Neural cell (in vitro differentiated cells): ENCODE results near the gene TMEM208. TPM values are rescaled to one million over a fixed set of nuclear protein-coding genes. Genes with fewer than 3 reads are reported as not detected.

ENCODE experiments used
- H2AFZ ChIP-seq: fragments of 200-600, 300-800 bp; sonication (generic), shearing (Covaris generic); 2 replicates; pipeline ENCODE4 v1.6.0; 2014; ENCODE audit warnings: low read depth, mild to moderate bottlenecking, antibody characterized with exemption, low read length, moderate library complexity
- H3F3A ChIP-seq: fragments of 200-600 bp; shearing (Covaris generic); 2 replicates; pipeline ENCODE4 v1.6.1; 2016; ENCODE audit warnings: mild to moderate bottlenecking, moderate library complexity, mixed read lengths, antibody characterized with exemption, low read length; ENCODE audit not compliant: insufficient read depth, poor library complexity, severe bottlenecking
- H3K27ac ChIP-seq: fragments of 200-600, 300-800 bp; sonication (generic), shearing (Covaris generic); 2 replicates; pipeline ENCODE4 v1.5.1; 2014; ENCODE audit warnings: mild to moderate bottlenecking, low read length, moderate library complexity
- H3K27me3 ChIP-seq: fragments of 300-800, 200-600 bp; sonication (generic), shearing (Covaris generic); 2 replicates; pipeline ENCODE4 v1.6.0; 2014; ENCODE audit warnings: mild to moderate bottlenecking, low read depth, low read length, moderate library complexity; ENCODE audit not compliant: insufficient read depth
- H3K36me3 ChIP-seq: fragments of 300-800, 200-600 bp; sonication (generic), shearing (Covaris generic); 2 replicates; pipeline ENCODE4 v1.5.1; 2014; ENCODE audit warnings: mild to moderate bottlenecking, antibody characterized with exemption, low read length, moderate library complexity; ENCODE audit not compliant: insufficient read depth
- H3K4me2 ChIP-seq: fragments of 300-800, 200-600 bp; sonication (generic), shearing (Covaris generic); 2 replicates; pipeline ENCODE4 v1.6.0; 2014; ENCODE audit warnings: mild to moderate bottlenecking, low read length
- H3K4me3 ChIP-seq: fragments of 300-800, 200-600 bp; sonication (generic), shearing (Covaris generic); 2 replicates; pipeline ENCODE4 v1.5.1; 2014; ENCODE audit warnings: mild to moderate bottlenecking, low read length, moderate library complexity
- H3K79me2 ChIP-seq: fragments of 200-600 bp; shearing (Covaris generic); replicated peaks from 2 replicates; pipeline ENCODE4 v1.6.0; 2014; ENCODE audit warnings: mild to moderate bottlenecking, low read length, moderate library complexity; ENCODE audit not compliant: insufficient read depth
- H3K9ac ChIP-seq: fragments of 300-800, 200-600 bp; sonication (generic), shearing (Covaris generic); 2 replicates; pipeline ENCODE4 v1.6.1; 2016; ENCODE audit warnings: mild to moderate bottlenecking, low read length, mixed read lengths
- H3K9me2 ChIP-seq: fragments of 200-600 bp; shearing (Covaris generic); 2 replicates; pipeline ENCODE4 v1.6.1; 2016; ENCODE audit warnings: mild to moderate bottlenecking, low read length, mixed read lengths; ENCODE audit not compliant: insufficient read depth
- H3K9me3 ChIP-seq: fragments of 200-600, 300-800 bp; sonication (generic), shearing (Covaris generic); 2 replicates; pipeline ENCODE4 v1.6.1; 2016; ENCODE audit warnings: mild to moderate bottlenecking, mixed run types, low read length, moderate library complexity, mixed read lengths
- H4K20me1 ChIP-seq: fragments of 200-600 bp; shearing (Covaris generic); 2 replicates; pipeline ENCODE4 v1.6.1; 2016; ENCODE audit warnings: mild to moderate bottlenecking, mixed run types; ENCODE audit not compliant: insufficient read depth
- EP300 ChIP-seq: fragments of 450-650 bp; conservative IDR thresholded peaks from 2 replicates; pipeline ENCODE4 v1.6.1; 2014; ENCODE audit warnings: antibody characterized with exemption, mild to moderate bottlenecking, moderate library complexity; ENCODE audit not compliant: poor library complexity, severe bottlenecking
- EZH2 ChIP-seq: fragments of 200-600, 300-800 bp; shearing (Covaris generic), sonication (generic); IDR thresholded peaks from 2 replicates; pipeline ENCODE4 v1.6.1; 2014; ENCODE audit warnings: antibody characterized with exemption, low read length, borderline replicate concordance, mild to moderate bottlenecking; ENCODE audit not compliant: insufficient read depth, poor library complexity, severe bottlenecking
- MXI1 ChIP-seq: fragments of 450-650 bp; conservative IDR thresholded peaks from 2 replicates; pipeline ENCODE4 v1.6.1; 2014; ENCODE audit warnings: antibody characterized with exemption, mild to moderate bottlenecking; ENCODE audit not compliant: poor library complexity, severe bottlenecking
- RAD21 ChIP-seq: fragments of 450-650 bp; conservative IDR thresholded peaks from 2 replicates; pipeline ENCODE4 v1.6.1; 2014; ENCODE audit warnings: antibody characterized with exemption, mild to moderate bottlenecking, moderate library complexity
- REST ChIP-seq: IDR thresholded peaks from 2 replicates; pipeline ENCODE4 v1.6.1; 2012; ENCODE audit warnings: borderline replicate concordance
- SMC3 ChIP-seq: fragments of 450-650 bp; conservative IDR thresholded peaks from 2 replicates; pipeline ENCODE4 v1.6.1; 2014; ENCODE audit warnings: antibody characterized with exemption, mild to moderate bottlenecking, moderate library complexity; ENCODE audit not compliant: poor library complexity
- TAF1 ChIP-seq: IDR thresholded peaks from 2 replicates; pipeline ENCODE4 v1.6.1; 2012; ENCODE audit warnings: low read depth
- polyA plus RNA-seq: library from polyadenylated mRNA; depleted of rRNA; stranded (reverse); fragments of >200 nt; gene quantifications from 2 replicates; pipeline ENCODE4 v1.2.3, GENCODE V29; 2014

TMEM208 gene
- polyA plus RNA-seq, 1 donor from 2014 or later: 53.5 TPM

GRCh38 chr16:67204076-67204475, 22.9 kb upstream of the TMEM208 start:
- no peaks in the 10 kb centered on the region for H3K36me3 ChIP-seq
- TF ChIP-seq SMC3: no peak
- TF ChIP-seq TAF1: no peak
- no peak for TF ChIP-seq EP300
- no peak for TF ChIP-seq EZH2
- no peak for TF ChIP-seq REST
- TF ChIP-seq MXI1: no peak
- no peak overlapping the region for H3K9ac ChIP-seq
- no peaks in the 10 kb centered on the region for H3K27me3 ChIP-seq
- no peak overlapping the region for H3K4me2 ChIP-seq
- no peak overlapping the region for H2AFZ ChIP-seq
- H3K27ac ChIP-seq: no peak overlapping the region
- no peaks in the 10 kb centered on the region for H3K9me2 ChIP-seq
- H3K9me3 ChIP-seq: no peaks in the 10 kb centered on the region
- H3K4me3 ChIP-seq: no peak overlapping the region
- no peaks in the 10 kb centered on the region for H3K79me2 ChIP-seq
- no peaks in the 10 kb centered on the region for H3F3A ChIP-seq
- no peaks in the 10 kb centered on the region for H4K20me1 ChIP-seq

GRCh38 chr16:67206129-67206837, 20.6 kb upstream of the TMEM208 start:
- Histone ChIP-seq H3K9ac (no peak overlapping the region), H3K79me2 (no peaks in the 10 kb centered on the region), H3F3A (no peaks in the 10 kb centered on the region), H3K4me2 (no peak overlapping the region), H3K9me2 (no peaks in the 10 kb centered on the region), H3K27ac (no peak overlapping the region), H4K20me1 (no peaks in the 10 kb centered on the region), H3K4me3 (no peak overlapping the region), H3K36me3 (no peaks in the 10 kb centered on the region), H3K9me3 (no peaks in the 10 kb centered on the region), H3K27me3 (no peaks in the 10 kb centered on the region), H2AFZ (no peak overlapping the region)
- TF ChIP-seq SMC3 (no peak), EZH2 (no peak), EP300 (no peak), RAD21 (no peak), MXI1 (no peak)

GRCh38 chr16:67206838-67207248, 20.1 kb upstream of the TMEM208 start:
- Histone ChIP-seq H3K36me3 (no peaks in the 10 kb centered on the region), H3K79me2 (no peaks in the 10 kb centered on the region), H3K4me3 (no peak overlapping the region), H3K9me2 (no peaks in the 10 kb centered on the region), H2AFZ (no peak overlapping the region), H3K4me2 (no peak overlapping the region), H3K27me3 (no peaks in the 10 kb centered on the region), H3F3A (no peaks in the 10 kb centered on the region), H4K20me1 (no peaks in the 10 kb centered on the region), H3K9me3 (no peaks in the 10 kb centered on the region), H3K27ac (no peak overlapping the region), H3K9ac (no peak overlapping the region)
- no peak for TF ChIP-seq REST
- TF ChIP-seq TAF1: no peak
- TF ChIP-seq MXI1: no peak
